ENCODE measurements around the gene FIGNL1. TPM values are rescaled to one million over a fixed set of nuclear protein-coding genes. Genes with fewer than 3 reads are reported as not detected.

The FIGNL1 gene
- total RNA-seq, 1 donor from 2014 or later = 12.4 TPM

DNA sequence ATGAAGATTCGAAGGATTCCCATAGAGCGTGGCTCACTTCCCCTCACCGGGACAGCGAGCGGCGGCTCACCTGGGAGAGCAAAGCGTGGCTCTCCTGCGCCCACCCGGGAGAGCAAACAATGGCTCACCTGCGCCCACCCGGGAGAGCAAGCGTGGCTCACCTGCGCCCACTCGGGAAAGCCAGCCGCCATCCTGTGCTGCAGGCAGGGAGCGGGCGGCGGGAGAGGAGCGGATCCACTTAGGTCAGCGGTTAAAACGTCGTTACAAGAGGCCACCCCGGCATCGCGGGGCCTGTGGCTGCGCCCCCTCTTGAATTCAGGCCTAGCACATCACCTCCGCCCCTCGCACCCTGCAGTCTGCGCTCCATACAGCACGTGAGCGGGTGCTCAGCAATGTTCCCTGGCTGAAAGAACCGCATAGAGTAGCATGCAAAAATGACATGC lies 461 bp upstream of the FIGNL1 start:
- no peak for DNase-seq (ENCODE audit: low read depth)
- Histone ChIP-seq H3K27me3 (ENCODE audit: control insufficient read depth, insufficient read depth, low read length) (no peaks in the 10 kb centered on the region), H3K36me3 (ENCODE audit: control insufficient read depth, insufficient read depth, low read length) (no peaks in the 10 kb centered on the region), H3K4me3 (ENCODE audit: low read depth, low read length) (peak overlapping the region; percentile 61)
- no peak for FAIRE-seq
- TF ChIP-seq, protein P1, sequence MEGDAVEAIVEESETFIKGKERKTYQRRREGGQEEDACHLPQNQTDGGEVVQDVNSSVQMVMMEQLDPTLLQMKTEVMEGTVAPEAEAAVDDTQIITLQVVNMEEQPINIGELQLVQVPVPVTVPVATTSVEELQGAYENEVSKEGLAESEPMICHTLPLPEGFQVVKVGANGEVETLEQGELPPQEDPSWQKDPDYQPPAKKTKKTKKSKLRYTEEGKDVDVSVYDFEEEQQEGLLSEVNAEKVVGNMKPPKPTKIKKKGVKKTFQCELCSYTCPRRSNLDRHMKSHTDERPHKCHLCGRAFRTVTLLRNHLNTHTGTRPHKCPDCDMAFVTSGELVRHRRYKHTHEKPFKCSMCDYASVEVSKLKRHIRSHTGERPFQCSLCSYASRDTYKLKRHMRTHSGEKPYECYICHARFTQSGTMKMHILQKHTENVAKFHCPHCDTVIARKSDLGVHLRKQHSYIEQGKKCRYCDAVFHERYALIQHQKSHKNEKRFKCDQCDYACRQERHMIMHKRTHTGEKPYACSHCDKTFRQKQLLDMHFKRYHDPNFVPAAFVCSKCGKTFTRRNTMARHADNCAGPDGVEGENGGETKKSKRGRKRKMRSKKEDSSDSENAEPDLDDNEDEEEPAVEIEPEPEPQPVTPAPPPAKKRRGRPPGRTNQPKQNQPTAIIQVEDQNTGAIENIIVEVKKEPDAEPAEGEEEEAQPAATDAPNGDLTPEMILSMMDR (IDR thresholded peaks at IDR 0.05; ENCODE audit: insufficient read depth, low read length, severe bottlenecking) = no peak

DNA sequence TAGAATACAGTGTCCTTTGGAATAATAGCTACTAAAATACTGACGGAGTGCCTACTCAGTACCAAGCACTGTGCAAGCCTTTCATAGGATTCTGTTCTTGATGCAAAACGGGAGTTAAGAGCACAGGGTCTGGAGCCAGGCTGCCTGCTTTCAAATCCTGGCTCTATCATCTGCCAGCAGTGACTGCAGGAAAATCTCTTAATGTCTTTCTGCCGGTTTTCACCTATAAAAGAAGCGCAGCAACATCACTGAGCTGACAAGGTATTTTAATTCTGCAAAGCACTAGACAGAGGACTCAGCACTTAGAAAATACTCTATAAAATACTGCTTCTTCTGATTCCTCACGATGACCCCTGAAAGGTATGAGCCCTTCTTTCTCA lies 659 bp downstream of the FIGNL1 start:
- Histone ChIP-seq H3K36me3 (ENCODE audit: control insufficient read depth, insufficient read depth, low read length) (no peaks in the 10 kb centered on the region), H3K27me3 (ENCODE audit: control insufficient read depth, insufficient read depth, low read length) (no peaks in the 10 kb centered on the region), H3K4me3 (ENCODE audit: low read depth, low read length) (peak overlapping the region; percentile 61)
- TF ChIP-seq, protein P1 (IDR thresholded peaks at IDR 0.05; ENCODE audit: insufficient read depth, low read length, severe bottlenecking) = no peak
- FAIRE-seq (no peak), DNase-seq (ENCODE audit: low read depth) (no peak)

DNA sequence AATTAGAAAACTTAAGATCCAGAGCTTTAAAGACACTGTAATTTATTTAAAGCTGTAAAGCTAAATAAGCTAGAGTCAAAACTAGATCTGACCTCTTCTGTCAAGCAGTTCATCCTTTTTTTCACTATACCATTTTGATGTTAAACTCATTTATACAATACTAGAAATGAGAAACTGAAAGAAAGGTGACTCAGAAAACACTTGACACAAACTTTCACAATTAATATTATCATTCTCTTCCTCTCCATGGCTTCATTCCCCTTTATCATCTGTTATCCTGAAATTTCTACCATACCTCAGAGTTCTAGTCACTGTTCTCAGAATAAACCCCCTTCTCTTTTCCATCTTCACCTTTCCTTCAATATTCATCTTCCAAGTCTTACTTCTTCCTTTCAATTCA lies 1.3 kb downstream of the FIGNL1 start:
- TF ChIP-seq, protein P1 (IDR thresholded peaks at IDR 0.05; ENCODE audit: insufficient read depth, low read length, severe bottlenecking) = no peak

DNA sequence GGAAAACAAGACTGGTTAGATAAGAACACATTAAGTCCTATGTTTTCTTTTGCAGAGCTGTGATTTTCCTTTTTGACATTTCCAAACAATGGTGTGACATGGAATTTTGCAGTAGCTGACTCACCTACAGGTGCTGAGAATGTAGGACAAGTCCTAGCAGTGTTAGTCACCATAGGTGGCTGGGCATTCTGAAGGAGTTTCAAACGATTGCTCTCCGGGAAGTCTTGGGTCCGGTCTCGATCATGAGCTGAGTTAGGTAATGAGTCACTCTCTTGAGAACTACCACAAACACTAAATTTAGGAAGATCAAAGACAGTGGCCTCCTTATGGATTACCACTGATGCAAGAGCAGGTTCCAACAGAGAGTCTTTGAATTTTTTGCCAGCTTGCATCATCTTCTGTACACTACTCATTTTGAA lies 3.6 kb downstream of the FIGNL1 start:
- DNase-seq (ENCODE audit: low read depth) (peak; percentile 99), FAIRE-seq (no peak)
- H3K27me3 ChIP-seq (ENCODE audit: control insufficient read depth, insufficient read depth, low read length) = no peaks in the 10 kb centered on the region
- no peaks in the 10 kb centered on the region for H3K36me3 ChIP-seq (ENCODE audit: control insufficient read depth, insufficient read depth, low read length)
- TF ChIP-seq, protein P1 (IDR thresholded peaks at IDR 0.05; ENCODE audit: insufficient read depth, low read length, severe bottlenecking) = no peak
- no peak overlapping the region for H3K4me3 ChIP-seq (ENCODE audit: low read depth, low read length)

More for the DNA sequence above, 1.3 kb downstream of the FIGNL1 start:
- H3K27me3 ChIP-seq (ENCODE audit: control insufficient read depth, insufficient read depth, low read length) = no peaks in the 10 kb centered on the region
- FAIRE-seq (no peak), DNase-seq (ENCODE audit: low read depth) (no peak)
- no peaks in the 10 kb centered on the region for H3K36me3 ChIP-seq (ENCODE audit: control insufficient read depth, insufficient read depth, low read length)
- H3K4me3 ChIP-seq (ENCODE audit: low read depth, low read length) = no peak overlapping the region

DNA sequence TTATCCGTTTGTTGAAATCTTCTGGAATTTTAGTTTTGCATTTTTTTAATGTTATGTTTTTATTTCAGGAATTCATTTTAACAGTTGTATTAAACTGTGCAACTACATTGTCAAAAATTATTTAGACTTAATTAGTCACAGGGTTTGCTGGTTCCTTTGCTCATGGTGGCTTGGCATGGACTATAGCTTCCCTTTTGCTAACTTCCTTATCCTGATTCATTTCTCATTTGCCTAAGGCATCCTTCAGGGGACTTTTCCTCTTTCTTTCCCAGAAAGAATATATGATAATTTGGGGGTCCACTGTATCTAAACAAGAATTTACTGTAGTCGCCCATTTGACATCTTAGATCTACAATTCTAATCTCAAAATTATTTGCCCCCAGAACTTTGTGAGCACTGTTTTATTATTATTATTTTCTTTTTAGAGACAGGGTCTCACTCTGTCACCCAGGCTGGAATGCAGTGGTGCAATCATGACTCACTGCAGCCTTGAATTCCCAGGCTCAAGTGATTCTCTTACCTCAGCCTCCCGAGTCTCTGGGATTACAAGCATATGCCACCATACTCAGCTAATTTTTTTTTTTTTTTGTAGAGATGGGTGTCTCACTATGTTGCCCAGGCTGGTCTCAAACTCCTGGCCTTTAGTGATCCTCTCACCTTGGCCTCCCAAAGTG lies 13.9 kb downstream of the FIGNL1 start:
- DNase-seq (ENCODE audit: low read depth) (peak; percentile 83), FAIRE-seq (no peak)
- H3K36me3 ChIP-seq (ENCODE audit: control insufficient read depth, insufficient read depth, low read length) = peaks cover 1% of the 10 kb centered on the region
- no peaks in the 10 kb centered on the region for H3K27me3 ChIP-seq (ENCODE audit: control insufficient read depth, insufficient read depth, low read length)
- H3K4me3 ChIP-seq (ENCODE audit: low read depth, low read length) = no peak overlapping the region
- TF ChIP-seq, protein P1 (IDR thresholded peaks at IDR 0.05; ENCODE audit: insufficient read depth, low read length, severe bottlenecking) = no peak

Measured in bronchial epithelial cell (primary cell).